Endothelial cell of umbilical vein (primary cell): ENCODE results near the gene DEFB127. TPM values are rescaled to one million over a fixed set of nuclear protein-coding genes. Genes with fewer than 3 reads are reported as not detected.

Experiments
- BruUV-seq: library from RNA; stranded (reverse); fragments of 400-500 nt; replicated peaks from 2 replicates; lab custom pipeline; 2021; lab: Mats Ljungman, UMichigan
- CTCF ChIA-PET: fragments of 300-600, 350-600 bp; sonication (Branson Sonifier 250); formaldehyde crosslinking; loops from one replicate; lab custom pipeline; 2021; ENCODE audit warnings: antibody characterized with exemption, inconsistent platforms; lab: Charles Lee
- POLR2A ChIA-PET: fragments of 300-600, 350-600 bp; sonication (Branson Sonifier 250); formaldehyde crosslinking; loops from one replicate; lab custom pipeline; 2021; ENCODE audit warnings: antibody characterized with exemption, inconsistent platforms; lab: Charles Lee
- DNase-seq: peaks from one replicate; pipeline ENCODE4 v3.0.0-alpha.2; 2011; ENCODE audit warnings: low read depth, low spot score
- FAIRE-seq: peaks from 2 replicates; lab custom pipeline; 2011; peaks lifted over from hg19 to GRCh38; lab: Jason Lieb, UNC
- H2AFZ ChIP-seq: 2 replicates; pipeline ENCODE4 v1.6.0; 2012; ENCODE audit warnings: low read depth, low read length, control low read depth, inconsistent platforms
- H3K27ac ChIP-seq: 2 replicates; pipeline ENCODE4 v1.5.1; 2011; ENCODE audit warnings: low read depth, mild to moderate bottlenecking, control low read depth, low read length, moderate library complexity; ENCODE audit not compliant: insufficient read depth
- H3K27me3 ChIP-seq, 2 experiments: 2 replicates each; pipeline versions ENCODE4 v1.6.0 to v1.6.1; 2011; ENCODE audit warnings: low read length in 2 of 2, mixed read lengths in 1 of 2; ENCODE audit not compliant: control insufficient read depth in 2 of 2, insufficient read depth in 2 of 2
- H3K36me3 ChIP-seq, 2 experiments: 2 replicates in 1 of 2; 3 replicates in 1 of 2; pipeline ENCODE4 v1.5.1; 2011; ENCODE audit warnings: low read length in 2 of 2, mild to moderate bottlenecking in 1 of 2, moderate library complexity in 1 of 2; ENCODE audit not compliant: control insufficient read depth in 2 of 2, insufficient read depth in 2 of 2; ENCODE audit errors: extremely low read depth in 1 of 2
- H3K4me1 ChIP-seq: 3 replicates; pipeline ENCODE4 v1.5.1; 2011; ENCODE audit warnings: mild to moderate bottlenecking, low read length; ENCODE audit not compliant: control insufficient read depth, insufficient read depth; ENCODE audit errors: extremely low read depth
- H3K4me2 ChIP-seq: 2 replicates; pipeline ENCODE4 v1.6.1; 2011; ENCODE audit warnings: low read length, control low read depth, mixed read lengths; ENCODE audit not compliant: insufficient read depth
- H3K4me3 ChIP-seq, 3 experiments: fragments of 200-600 bp in 1 of 3; sonication (generic), shearing (Covaris generic) in 1 of 3; replicated peaks in 1 of 3; 2 replicates each; pipeline ENCODE4 v1.5.1; 2011 to 2016; ENCODE audit warnings: control low read depth in 3 of 3, low read length in 3 of 3, mild to moderate bottlenecking in 2 of 3, inconsistent platforms in 1 of 3, low read depth in 1 of 3, moderate library complexity in 1 of 3; ENCODE audit not compliant: insufficient read depth in 1 of 3
- H3K79me2 ChIP-seq: 2 replicates; pipeline ENCODE4 v1.6.0; 2012; ENCODE audit warnings: low read length, inconsistent platforms; ENCODE audit not compliant: control insufficient read depth, insufficient read depth
- H3K9ac ChIP-seq: replicated peaks from 2 replicates; pipeline ENCODE3; 2011; ENCODE audit warnings: low read length, control low read depth; ENCODE audit not compliant: insufficient read depth; ENCODE audit errors: extremely low read depth
- H3K9me1 ChIP-seq: replicated peaks from 3 replicates; pipeline ENCODE4 v1.6.0; 2011; ENCODE audit warnings: mild to moderate bottlenecking, low read length; ENCODE audit not compliant: control insufficient read depth, insufficient read depth; ENCODE audit errors: extremely low read depth
- H3K9me3 ChIP-seq: replicated peaks from 2 replicates; pipeline ENCODE4 v1.5.1; 2012; ENCODE audit warnings: low read length, inconsistent platforms; ENCODE audit not compliant: control insufficient read depth, insufficient read depth
- H4K20me1 ChIP-seq: replicated peaks from 2 replicates; pipeline ENCODE3; 2011; ENCODE audit warnings: mild to moderate bottlenecking, low read length; ENCODE audit not compliant: control insufficient read depth, insufficient read depth; ENCODE audit errors: extremely low read depth
- EZH2 ChIP-seq: IDR thresholded peaks from 2 replicates; pipeline ENCODE4 v1.6.1; 2012; ENCODE audit warnings: borderline replicate concordance, low read depth, mild to moderate bottlenecking, moderate library complexity, low read length, inconsistent platforms; ENCODE audit not compliant: severe bottlenecking
- FOS ChIP-seq: IDR thresholded peaks from 2 replicates; pipeline ENCODE4 v1.6.1; 2011; ENCODE audit warnings: mild to moderate bottlenecking, low read length, moderate library complexity, borderline replicate concordance; ENCODE audit not compliant: insufficient read depth
- GATA2 ChIP-seq: IDR thresholded peaks from 2 replicates; pipeline ENCODE4 v1.7.0; 2011; ENCODE audit warnings: low read depth, mild to moderate bottlenecking, moderate library complexity, mixed read lengths, low read length; ENCODE audit not compliant: insufficient read length, insufficient read depth
- JUN ChIP-seq: IDR thresholded peaks from 2 replicates; pipeline ENCODE4 v1.6.1; 2011; ENCODE audit warnings: borderline replicate concordance, low read depth; ENCODE audit not compliant: insufficient read length, insufficient read depth
- MAX ChIP-seq: IDR thresholded peaks from 2 replicates; pipeline ENCODE4 v1.6.1; 2011; ENCODE audit not compliant: insufficient read depth, insufficient read length
- MYC ChIP-seq: IDR thresholded peaks from one replicate; pipeline ENCODE4 v1.6.1; 2011; ENCODE audit warnings: mild to moderate bottlenecking, low read depth, low read length
- POLR2A ChIP-seq: IDR thresholded peaks from 2 replicates; pipeline ENCODE4 v1.6.1; 2012; ENCODE audit warnings: low read depth, mild to moderate bottlenecking, control low read depth, low read length
- POLR2AphosphoS5 ChIP-seq: IDR thresholded peaks from 2 replicates; pipeline ENCODE4 v1.6.1; 2012; ENCODE audit warnings: low read depth, mild to moderate bottlenecking, control low read depth, low read length, moderate library complexity; ENCODE audit not compliant: insufficient read depth
- dilution Hi-C: fragments of 300-500 bp; cut with MboI; formaldehyde crosslinking; loops from one replicate; pipeline ENCODE4 v1.15.0; 2019; ENCODE audit warnings: low sequenced_read_pairs; ENCODE audit not compliant: extremely low pct_ligation_motif_present
- intact Hi-C: fragments of 100-400 bp; cut with micrococcal nuclease; formaldehyde crosslinking; loops from one replicate; pipeline ENCODE4 v1.10.0; 2022
- polyA plus RNA-seq, 4 experiments: library from polyadenylated mRNA; depleted of rRNA in 3 of 4; stranded (reverse) in 3 of 4; unstranded in 1 of 4; fragments of >200 nt; gene quantifications; 2 replicates each; pipeline versions ENCODE4 v1.2.1 to v1.2.3, GENCODE V29; 2011 to 2012; ENCODE audit warnings: missing spikeins in 1 of 4
- total RNA-seq: library from RNA; stranded (reverse); gene quantifications from 2 replicates; pipeline ENCODE4 v1.2.3, GENCODE V29; 2021
- TF ChIP-seq, protein P1 (sequence below), 2 donors: IDR thresholded peaks; 1 replicate in 1 of 2; 2 replicates in 1 of 2; pipeline ENCODE4 v1.5.1; 2011; ENCODE audit warnings: low read length in 2 of 2, mild to moderate bottlenecking in 2 of 2, moderate library complexity in 2 of 2, control low read depth in 1 of 2, inconsistent platforms in 1 of 2, low read depth in 1 of 2; ENCODE audit not compliant: insufficient read depth in 1 of 2; ENCODE audit errors: extremely low read depth in 1 of 2

DEFB127 gene
- total and polyA plus RNA-seq, 2 donors (not counting 3 experiments of a cell fraction or from before 2014, with no cell fraction given), result not detected

DNA sequence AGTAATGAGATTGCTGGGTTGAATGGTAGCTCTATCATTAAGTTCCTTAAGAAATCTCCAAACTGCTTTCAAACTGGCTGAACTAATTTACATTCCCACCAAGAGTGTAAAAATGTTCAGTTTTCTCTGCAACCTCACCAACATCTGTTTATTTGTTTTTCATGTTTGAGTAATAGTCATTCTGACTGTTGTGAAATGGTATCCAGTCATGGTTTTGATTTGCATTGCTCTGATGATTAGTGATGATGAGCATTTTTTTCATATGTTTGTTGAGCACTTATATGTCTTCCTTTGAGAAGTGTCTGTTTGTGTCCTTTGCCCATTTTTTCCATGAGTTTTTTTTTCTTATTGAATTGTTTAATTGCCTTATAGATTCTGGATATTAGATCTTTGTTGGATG lies 44.9 kb upstream of the DEFB127 start:
- intact Hi-C loops, result no loop called here
- Histone ChIP-seq H3K4me2 (no peak overlapping the region), H4K20me1 (no peaks in the 10 kb centered on the region), H3K79me2 (no peaks in the 10 kb centered on the region), H3K27me3 (no peaks in the 10 kb centered on the region), H3K9me3 (no peaks in the 10 kb centered on the region), H3K4me1 (no peaks in the 10 kb centered on the region), H2AFZ (no peak overlapping the region), H3K9me1 (no peaks in the 10 kb centered on the region), H3K36me3 (no peaks in the 10 kb centered on the region), H3K27ac (no peak overlapping the region), H3K9ac (no peak overlapping the region), H3K4me3 (no peak overlapping the region)
- TF ChIP-seq POLR2AphosphoS5 (no peak), JUN (no peak), POLR2A (no peak), MYC (no peak), MAX (no peak), EZH2 (no peak), GATA2 (no peak), FOS (no peak)
- TF ChIP-seq, protein P1, sequence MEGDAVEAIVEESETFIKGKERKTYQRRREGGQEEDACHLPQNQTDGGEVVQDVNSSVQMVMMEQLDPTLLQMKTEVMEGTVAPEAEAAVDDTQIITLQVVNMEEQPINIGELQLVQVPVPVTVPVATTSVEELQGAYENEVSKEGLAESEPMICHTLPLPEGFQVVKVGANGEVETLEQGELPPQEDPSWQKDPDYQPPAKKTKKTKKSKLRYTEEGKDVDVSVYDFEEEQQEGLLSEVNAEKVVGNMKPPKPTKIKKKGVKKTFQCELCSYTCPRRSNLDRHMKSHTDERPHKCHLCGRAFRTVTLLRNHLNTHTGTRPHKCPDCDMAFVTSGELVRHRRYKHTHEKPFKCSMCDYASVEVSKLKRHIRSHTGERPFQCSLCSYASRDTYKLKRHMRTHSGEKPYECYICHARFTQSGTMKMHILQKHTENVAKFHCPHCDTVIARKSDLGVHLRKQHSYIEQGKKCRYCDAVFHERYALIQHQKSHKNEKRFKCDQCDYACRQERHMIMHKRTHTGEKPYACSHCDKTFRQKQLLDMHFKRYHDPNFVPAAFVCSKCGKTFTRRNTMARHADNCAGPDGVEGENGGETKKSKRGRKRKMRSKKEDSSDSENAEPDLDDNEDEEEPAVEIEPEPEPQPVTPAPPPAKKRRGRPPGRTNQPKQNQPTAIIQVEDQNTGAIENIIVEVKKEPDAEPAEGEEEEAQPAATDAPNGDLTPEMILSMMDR (IDR thresholded peaks at IDR 0.05; ENCODE audit: extremely low read depth in 1 of 2, insufficient read depth in 1 of 2, low read depth in 1 of 2, low read length in 2 of 2), result no peak
- ChIA-PET POLR2A (no interaction called here), CTCF (no interaction called here)
- FAIRE-seq, result no peak
- dilution Hi-C loops, result no loop called here
- DNase-seq, result no peak
- BruUV-seq, result no TSS peak
